ENCODE measurements around the gene SUGCT. TPM values are rescaled to one million over a fixed set of nuclear protein-coding genes. Genes with fewer than 3 reads are reported as not detected.

The SUGCT gene
- total and polyA plus RNA-seq, 2 of the 8 experiments (the other 6 are each of a cell fraction or from before 2014, with no cell fraction given) = 2.8 to 5.4 TPM

DNA sequence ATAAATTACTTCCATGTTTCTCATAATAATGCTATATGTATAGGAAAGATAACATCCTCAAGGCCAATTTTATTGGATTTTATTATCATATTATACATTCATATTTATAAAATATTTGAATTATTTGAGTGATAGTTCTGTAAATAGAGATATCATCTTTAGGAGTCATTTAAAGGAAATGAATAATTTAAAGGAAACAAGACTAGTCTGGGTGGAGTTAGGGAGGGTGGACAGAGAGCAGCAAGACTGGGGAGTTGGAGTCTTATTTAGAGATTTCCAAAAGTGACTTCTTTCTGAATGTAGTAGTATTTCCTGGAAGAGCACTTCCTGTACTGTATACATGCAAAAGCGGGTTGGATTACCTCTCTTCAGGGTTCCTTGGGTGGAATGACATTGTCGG, 342.3 kb downstream of the SUGCT start:
- no peaks in the 10 kb centered on the region for H3K27me3 ChIP-seq (replicated peaks in 1 of 4; ENCODE audit: control insufficient read depth in 3 of 4, extremely low read depth in 1 of 4, insufficient read depth in 3 of 4, low read length in 3 of 4)
- no peak overlapping the region for H3K14ac ChIP-seq (ENCODE audit: insufficient read length)
- TF ChIP-seq EP300 (IDR thresholded peaks at IDR 0.05; ENCODE audit: borderline replicate concordance in 1 of 2, low read depth in 2 of 2, low read length in 2 of 2) (no peak), RXRA (IDR thresholded peaks at IDR 0.05; ENCODE audit: insufficient read depth, low read depth, low read length) (no peak), SP2 (IDR thresholded peaks at IDR 0.05; ENCODE audit: low read length) (no peak), KDM1A (IDR thresholded peaks at IDR 0.05; ENCODE audit: borderline replicate concordance, low read length) (no peak), KDM4A (IDR thresholded peaks at IDR 0.05; ENCODE audit: low read depth, low read length, severe bottlenecking) (no peak), SAP30 (IDR thresholded peaks at IDR 0.05; ENCODE audit: insufficient read depth, insufficient replicate concordance, low read length) (no peak), SP1 (IDR thresholded peaks at IDR 0.05; ENCODE audit: low read depth, low read length) (no peak)
- DNase-seq (ENCODE audit: low read depth in 1 of 2, low spot score in 2 of 2) = no peak
- H3K23me2 ChIP-seq (ENCODE audit: low read depth, low read length) = no peaks in the 10 kb centered on the region
- no peak overlapping the region for H2BK120ac ChIP-seq (replicated peaks; ENCODE audit: low read depth, low read length)
- no peak overlapping the region for H3K56ac ChIP-seq (replicated peaks; ENCODE audit: insufficient read length, low read depth, low read length)
- H3K18ac ChIP-seq (ENCODE audit: extremely low read depth, low read length) = no peak overlapping the region
- no peak overlapping the region for H3K4me2 ChIP-seq (ENCODE audit: insufficient read depth in 1 of 2, low read depth in 2 of 2, low read length in 2 of 2)
- H2BK5ac ChIP-seq (ENCODE audit: low read depth, low read length) = no peak overlapping the region
- CTCF ChIA-PET (ENCODE audit: partially characterized antibody) = no interaction called here
- no peaks in the 10 kb centered on the region for H3K79me1 ChIP-seq (ENCODE audit: low read depth, low read length)
- no peak overlapping the region for H4K8ac ChIP-seq (ENCODE audit: extremely low read depth, insufficient read depth, low read length)
- H3K23ac ChIP-seq (ENCODE audit: insufficient read length) = no peak overlapping the region
- H3K79me2 ChIP-seq (ENCODE audit: control insufficient read depth in 1 of 2, insufficient read depth in 2 of 2, low read length in 2 of 2) = no peaks in the 10 kb centered on the region
- no peak overlapping the region for H2BK12ac ChIP-seq (ENCODE audit: low read depth, low read length)
- no peak for FAIRE-seq
- H3K27ac ChIP-seq (ENCODE audit: low read depth, low read length) = no peak overlapping the region
- no peak overlapping the region for H3K9ac ChIP-seq (replicated peaks in 1 of 4; ENCODE audit: extremely low read depth in 1 of 4, low read depth in 3 of 4, low read length in 3 of 4)
- H3K4ac ChIP-seq (replicated peaks; ENCODE audit: insufficient read length, low read depth, low read length) = no peak overlapping the region
- H3K9me3 ChIP-seq (ENCODE audit: insufficient read depth in 2 of 2, low read depth in 1 of 2, low read length in 1 of 2) = no peaks in the 10 kb centered on the region
- H4K20me1 ChIP-seq (replicated peaks in 1 of 2; ENCODE audit: control insufficient read depth in 1 of 2, insufficient read depth in 2 of 2, low read length in 2 of 2) = no peaks in the 10 kb centered on the region
- H3K36me3 ChIP-seq (ENCODE audit: control insufficient read depth in 2 of 4, insufficient read depth in 4 of 4, low read length in 3 of 4) = no peaks in the 10 kb centered on the region
- no peaks in the 10 kb centered on the region for H3K4me1 ChIP-seq (replicated peaks in 1 of 4; ENCODE audit: control insufficient read depth in 3 of 4, insufficient read depth in 4 of 4, low read length in 3 of 4)
- H2AFZ ChIP-seq (ENCODE audit: low read length) = no peak overlapping the region
- H3K4me3 ChIP-seq (ENCODE audit: extremely low read depth in 1 of 4, insufficient read depth in 2 of 4, low read depth in 3 of 4, low read length in 4 of 4) = no peak overlapping the region
- no peak overlapping the region for H2AK5ac ChIP-seq (ENCODE audit: low read depth, low read length)
- H2BK20ac ChIP-seq (ENCODE audit: low read length) = no peak overlapping the region
- POLR2A ChIA-PET (ENCODE audit: partially characterized antibody) = no interaction called here
- no peak overlapping the region for H4K5ac ChIP-seq (ENCODE audit: insufficient read length, low read depth, low read length)
- H2BK15ac ChIP-seq (ENCODE audit: low read length) = no peak overlapping the region
- H4K91ac ChIP-seq (replicated peaks; ENCODE audit: insufficient read length, low read length) = no peak overlapping the region
- 80% methylated on average over 2 of the region's 2 CpGs; no CpG with 5 or more reads in 1 of the 2 experiments for WGBS, 2 experiments (ENCODE audit: extremely low coverage in 1 of 2, insufficient coverage in 1 of 2, insufficient read length in 1 of 2, insufficient replicate concordance in 2 of 2, low coverage in 1 of 2, low lambda C conversion rate in 2 of 2, missing lambda C conversion rate in 1 of 2)
